HEK293T (cell line): ENCODE data around the gene FTCD.

Experiments
- CTCF ChIA-PET: fragments of 350-600 bp; formaldehyde crosslinking; extraction: SDS; loops from one replicate; lab custom pipeline; 2021; ENCODE audit warnings: antibody characterized with exemption, inconsistent platforms; lab: Yijun Ruan, JAX
- POLR2A ChIA-PET: fragments of 350-600 bp; formaldehyde crosslinking; extraction: SDS; loops from one replicate; lab custom pipeline; 2020; ENCODE audit warnings: antibody characterized with exemption, inconsistent platforms; lab: Yijun Ruan, JAX
- DNase-seq: peaks from one replicate; pipeline ENCODE4 v3.0.0; 2012; ENCODE audit warnings: mixed read lengths; ENCODE audit errors: extremely low spot score
- ARNT ChIP-seq: fragments of 450-650 bp; IDR thresholded peaks from 2 replicates; pipeline ENCODE4 v1.6.1; 2017; ENCODE audit warnings: mild to moderate bottlenecking
- BHLHE40 ChIP-seq: fragments of 450-650 bp; IDR thresholded peaks from 2 replicates; pipeline ENCODE4 v1.6.1; 2016; ENCODE audit warnings: mild to moderate bottlenecking, moderate library complexity, borderline replicate concordance
- CTBP1 ChIP-seq: fragments of 450-650 bp; IDR thresholded peaks from 2 replicates; pipeline ENCODE4 v1.6.1; 2016; ENCODE audit warnings: borderline replicate concordance
- ELF4 ChIP-seq: fragments of 450-650 bp; IDR thresholded peaks from 2 replicates; pipeline ENCODE4 v1.6.1; 2017; ENCODE audit warnings: antibody characterized with exemption
- FOXA1 ChIP-seq: fragments of 450-650 bp; IDR thresholded peaks from 2 replicates; pipeline ENCODE4 v1.6.1; 2016; ENCODE audit warnings: mild to moderate bottlenecking
- FOXK2 ChIP-seq: fragments of 450-650 bp; IDR thresholded peaks from 2 replicates; pipeline ENCODE4 v1.6.1; 2016; ENCODE audit warnings: mild to moderate bottlenecking
- FOXM1 ChIP-seq: fragments of 450-650 bp; IDR thresholded peaks from 2 replicates; pipeline ENCODE4 v1.6.1; 2017; ENCODE audit warnings: mild to moderate bottlenecking, borderline replicate concordance
- HDGF ChIP-seq: fragments of 450-650 bp; IDR thresholded peaks from 2 replicates; pipeline ENCODE4 v1.6.1; 2017; ENCODE audit warnings: antibody characterized with exemption, borderline replicate concordance
- L3MBTL2 ChIP-seq: fragments of 450-650 bp; conservative IDR thresholded peaks from 2 replicates; pipeline ENCODE4 v1.6.1; 2016; ENCODE audit warnings: mild to moderate bottlenecking
- LEF1 ChIP-seq: fragments of 450-650 bp; IDR thresholded peaks from 2 replicates; pipeline ENCODE4 v1.6.1; 2017; ENCODE audit warnings: mild to moderate bottlenecking, borderline replicate concordance
- NFRKB ChIP-seq: fragments of 450-650 bp; IDR thresholded peaks from 2 replicates; pipeline ENCODE4 v1.6.1; 2016; ENCODE audit warnings: mild to moderate bottlenecking, moderate library complexity
- PKNOX1 ChIP-seq: fragments of 450-650 bp; IDR thresholded peaks from 2 replicates; pipeline ENCODE4 v1.6.1; 2016
- SP1 ChIP-seq: fragments of 450-650 bp; IDR thresholded peaks from 2 replicates; pipeline ENCODE4 v1.6.1; 2017
- SUZ12 ChIP-seq: fragments of 450-650 bp; IDR thresholded peaks from 2 replicates; pipeline ENCODE4 v1.6.1; 2016; ENCODE audit warnings: mild to moderate bottlenecking
- TARDBP ChIP-seq: fragments of 450-650 bp; IDR thresholded peaks from 2 replicates; pipeline ENCODE4 v1.6.1; 2016
- ZNF384 ChIP-seq: fragments of 450-650 bp; IDR thresholded peaks from 2 replicates; pipeline ENCODE4 v1.6.1; 2016

The FTCD gene

GRCh38 chr21:46160657-46160906 lies 5.2 kb upstream of the FTCD start:
- DNase-seq = no peak
- TF ChIP-seq HDGF = no peak
- TF ChIP-seq LEF1 = no peak
- no peak for TF ChIP-seq PKNOX1
- TF ChIP-seq FOXK2 = no peak
- TF ChIP-seq ARNT = no peak
- no peak for TF ChIP-seq SP1
- TF ChIP-seq FOXM1 = no peak
- TF ChIP-seq TARDBP = no peak
- no peak for TF ChIP-seq SUZ12
- no peak for TF ChIP-seq FOXA1
- TF ChIP-seq CTBP1 = no peak
- no peak for TF ChIP-seq ELF4
- no peak for TF ChIP-seq ZNF384
- no peak for TF ChIP-seq BHLHE40
- no peak for TF ChIP-seq NFRKB
- ChIA-PET CTCF (no interaction called here), POLR2A (no interaction called here)

GRCh38 chr21:46159841-46160656 lies 4.7 kb upstream of the FTCD start:
- ChIA-PET POLR2A (no interaction called here), CTCF (no interaction called here)
- no peak for DNase-seq
- TF ChIP-seq LEF1 (no peak), HDGF (no peak), PKNOX1 (no peak), ELF4 (no peak), SUZ12 (no peak), CTBP1 (no peak)

- no peak for TF ChIP-seq SP1
- TF ChIP-seq FOXM1 = no peak
- no peak for TF ChIP-seq ZNF384
- TF ChIP-seq PKNOX1 = no peak
- TF ChIP-seq HDGF = no peak
- no peak for TF ChIP-seq ARNT
- TF ChIP-seq L3MBTL2 = no peak
- no peak for TF ChIP-seq FOXA1
- TF ChIP-seq BHLHE40 = no peak
- no peak for TF ChIP-seq TARDBP
- no peak for TF ChIP-seq SUZ12
- TF ChIP-seq CTBP1 = no peak
- TF ChIP-seq NFRKB = no peak
- no peak for TF ChIP-seq FOXK2
- TF ChIP-seq LEF1 = no peak
- no peak for TF ChIP-seq ELF4
- POLR2A ChIA-PET = interaction anchor here (0.8 kb wide), 1 partner anchor 476 kb away, joined by 3 read pairs; the partner anchor contains the start of gene PRMT2
- DNase-seq = no peak
- CTCF ChIA-PET = no interaction called here
Observed at GRCh38 chr21:46159390-46159789, 4.0 kb upstream of the FTCD start.

GRCh38 chr21:46158666-46159300 lies 3.4 kb upstream of the FTCD start:
- DNase-seq = no peak
- POLR2A ChIA-PET = interaction anchor here (0.8 kb wide), 1 partner anchor 477 kb away, joined by 3 read pairs; the partner anchor contains the start of gene PRMT2
- TF ChIP-seq HDGF = no peak
- TF ChIP-seq SP1 = no peak
- TF ChIP-seq SUZ12 = no peak
- TF ChIP-seq NFRKB = no peak
- no peak for TF ChIP-seq L3MBTL2
- TF ChIP-seq TARDBP = no peak
- TF ChIP-seq ARNT = no peak
- TF ChIP-seq ELF4 = no peak
- no peak for TF ChIP-seq ZNF384
- no peak for TF ChIP-seq PKNOX1
- TF ChIP-seq FOXK2 = no peak
- no peak for TF ChIP-seq FOXM1
- no peak for TF ChIP-seq FOXA1
- no peak for TF ChIP-seq BHLHE40
- no peak for TF ChIP-seq LEF1
- TF ChIP-seq CTBP1 = no peak
- CTCF ChIA-PET = no interaction called here

- ChIA-PET POLR2A (no interaction called here), CTCF (no interaction called here)
- TF ChIP-seq FOXK2 = no peak
- no peak for TF ChIP-seq ARNT
- TF ChIP-seq SP1 = no peak
- TF ChIP-seq LEF1 = no peak
- DNase-seq = no peak
Observed at GRCh38 chr21:46157987-46158451, 2.6 kb upstream of the FTCD start.
